B cell (primary cell): ENCODE data around the gene BBX. TPM values are rescaled to one million over a fixed set of nuclear protein-coding genes. Genes with fewer than 3 reads are reported as not detected.

Source experiments
- ATAC-seq: fragments of 200-7000 bp; cut with Tn5 transposase; one replicate; pipeline ENCODE4 v1.10.0; 2021; ENCODE audit warnings: low read depth, mild to moderate bottlenecking, moderate number of reproducible peaks, moderate library complexity
- CTCF ChIA-PET: fragments of 350-600 bp; sonication (Branson Sonifier 250); formaldehyde crosslinking; loops from one replicate; lab custom pipeline; 2021; ENCODE audit warnings: antibody characterized with exemption, inconsistent platforms; lab: Charles Lee
- POLR2A ChIA-PET: fragments of 350-600 bp; sonication (Branson Sonifier 250); formaldehyde crosslinking; loops from one replicate; lab custom pipeline; 2021; ENCODE audit warnings: antibody characterized with exemption; lab: Charles Lee
- DNase-seq: peaks from one replicate; pipeline ENCODE4 v3.0.0; 2013
- H2AFZ ChIP-seq: 2 replicates; pipeline ENCODE4 v1.6.1; 2012; ENCODE audit warnings: mild to moderate bottlenecking, low read depth, low read length; ENCODE audit not compliant: insufficient read depth, poor library complexity, severe bottlenecking
- H3K27ac ChIP-seq, 2 donors: 1 replicate in 1 of 2; 2 replicates in 1 of 2; pipeline ENCODE4 v1.5.1; 2012 to 2013; ENCODE audit warnings: low read length in 2 of 2, mild to moderate bottlenecking in 2 of 2, moderate library complexity in 1 of 2
- H3K27me3 ChIP-seq, 4 experiments: fragments of 200-600 bp in 1 of 4; sonication (generic) in 1 of 4; replicated peaks in 1 of 4; 1 replicate in 2 of 4; 2 replicates in 2 of 4; pipeline versions ENCODE4 v1.6.1 to v1.7.0; 2013 to 2016; ENCODE audit warnings: low read length in 3 of 4, mild to moderate bottlenecking in 2 of 4, mixed read lengths in 1 of 4, moderate library complexity in 1 of 4; ENCODE audit not compliant: insufficient read depth in 4 of 4, control insufficient read depth in 3 of 4; ENCODE audit errors: control extremely low read depth in 1 of 4
- H3K36me3 ChIP-seq, 2 experiments: replicated peaks in 1 of 2; 1 replicate in 1 of 2; 2 replicates in 1 of 2; pipeline versions ENCODE4 v1.6.1 to v1.7.1; 2013; ENCODE audit warnings: low read length in 1 of 2; ENCODE audit not compliant: insufficient read depth in 2 of 2, control insufficient read depth in 1 of 2; ENCODE audit errors: control extremely low read depth in 1 of 2, extremely low read depth in 1 of 2
- H3K4me1 ChIP-seq, 2 donors: fragments of 200-600 bp in 1 of 2; sonication (generic) in 1 of 2; 1 replicate in 1 of 2; 2 replicates in 1 of 2; pipeline versions ENCODE4 v1.5.1 to v1.6.1; 2013 to 2017; ENCODE audit warnings: low read length in 2 of 2; ENCODE audit not compliant: control insufficient read depth in 2 of 2, insufficient read depth in 2 of 2
- H3K4me2 ChIP-seq: replicated peaks from 2 replicates; pipeline ENCODE3; 2012; ENCODE audit warnings: mild to moderate bottlenecking, low read depth, low read length; ENCODE audit not compliant: poor library complexity, severe bottlenecking
- H3K4me3 ChIP-seq, 5 experiments: fragments of 200-600 bp in 1 of 5; sonication (generic) in 1 of 5; 1 replicate in 3 of 5; 2 replicates in 2 of 5; pipeline versions ENCODE4 v1.5.1 to v1.7.0; 2011 to 2016; ENCODE audit warnings: low read length in 4 of 5, mild to moderate bottlenecking in 4 of 5, low read depth in 2 of 5, control low read depth in 1 of 5, moderate library complexity in 1 of 5; ENCODE audit not compliant: insufficient read depth in 1 of 5; ENCODE audit errors: control extremely low read depth in 1 of 5, extremely low read depth in 1 of 5
- H3K79me2 ChIP-seq: fragments of 200-600 bp; sonication (generic); one replicate; pipeline ENCODE4 v1.6.0; 2016; ENCODE audit warnings: low read length; ENCODE audit not compliant: control insufficient read depth, insufficient read depth
- H3K9ac ChIP-seq: fragments of 200-600 bp; sonication (generic); 2 replicates; pipeline ENCODE4 v1.6.1; 2017; ENCODE audit warnings: mild to moderate bottlenecking, low read length, moderate library complexity
- H3K9me3 ChIP-seq, 3 donors: one replicate each; pipeline versions ENCODE4 v1.6.1 to v1.7.1; 2013; ENCODE audit warnings: low read length in 2 of 3; ENCODE audit not compliant: control insufficient read depth in 2 of 3, insufficient read depth in 1 of 3; ENCODE audit errors: control extremely low read depth in 1 of 3
- H4K20me1 ChIP-seq: 2 replicates; pipeline ENCODE4 v1.6.0; 2012; ENCODE audit warnings: mild to moderate bottlenecking, low read length; ENCODE audit not compliant: insufficient read depth, control insufficient read depth, poor library complexity, severe bottlenecking
- H3K27ac Mint-ChIP-seq: one replicate; pipeline ENCODE4 v1.8.0; 2021; ENCODE audit warnings: mixed read lengths
- H3K27me3 Mint-ChIP-seq: one replicate; pipeline ENCODE4 v1.8.0; 2021; ENCODE audit warnings: mixed read lengths
- H3K4me1 Mint-ChIP-seq: one replicate; pipeline ENCODE4 v1.8.0; 2021; ENCODE audit warnings: mixed read lengths
- H3K4me3 Mint-ChIP-seq: one replicate; pipeline ENCODE4 v1.8.0; 2021; ENCODE audit warnings: mixed read lengths
- H3K9me3 Mint-ChIP-seq: one replicate; pipeline ENCODE4 v1.8.0; 2022; ENCODE audit warnings: mixed read lengths; ENCODE audit not compliant: insufficient read depth
- CTCF ChIP-seq: fragments of 200-600 bp; IDR thresholded peaks from one replicate; pipeline ENCODE4 v1.8.0; 2022; ENCODE audit warnings: antibody characterized with exemption, mild to moderate bottlenecking
- EZH2 ChIP-seq: IDR thresholded peaks from 2 replicates; pipeline ENCODE4 v1.6.1; 2012; ENCODE audit warnings: borderline replicate concordance, low read depth, mild to moderate bottlenecking, moderate library complexity, low read length; ENCODE audit not compliant: insufficient read depth, poor library complexity, severe bottlenecking
- whole genome bisulfite sequencing: methylation state at CpG from one replicate; pipeline ENCODE4 v1.1.5; 2013; ENCODE audit warnings: missing lambda C conversion rate; ENCODE audit not compliant: insufficient coverage; 5-methylcytosine and 5-hydroxymethylcytosine counted together
- intact Hi-C: fragments of 100-400 bp; cut with micrococcal nuclease; formaldehyde crosslinking; loops from one replicate; pipeline ENCODE4 v1.10.0; 2022
- polyA plus RNA-seq: library from polyadenylated mRNA; depleted of rRNA; stranded (reverse); fragments of >200 nt; gene quantifications from 2 replicates; pipeline ENCODE4 v1.2.3, GENCODE V29; 2012
- total RNA-seq, 2 donors: library from RNA; stranded (reverse); fragments of 120-200 nt in 1 of 2; gene quantifications; 1 replicate in 1 of 2; 2 replicates in 1 of 2; pipeline versions ENCODE4 v1.2.3 to v1.2.4, GENCODE V29; 2013 to 2022

BBX gene
- total and polyA plus RNA-seq, 2 donors (not counting 1 experiment from before 2014, with no cell fraction given) = 27.8 to 133 TPM

- DNase-seq (no peak), ATAC-seq (no peak)
- H3K9me3 ChIP-seq = no peaks in the 10 kb centered on the region
- ChIA-PET CTCF (interaction anchor here (0.6 to 0.8 kb wide), 2 partner anchors 21 to 22 kb away, joined by 3 read pairs; no protein-coding TSS in a partner anchor), POLR2A (no interaction called here)
- Mint-ChIP-seq H3K4me1 (peaks cover 26% of the 10 kb centered on the region), H3K27ac (no peak overlapping the region), H3K27me3 (no peaks in the 10 kb centered on the region), H3K9me3 (no peaks in the 10 kb centered on the region), H3K4me3 (no peak overlapping the region)
- no peak overlapping the region for H3K27ac ChIP-seq
- H4K20me1 ChIP-seq = no peaks in the 10 kb centered on the region
- no peak overlapping the region for H3K4me2 ChIP-seq
- WGBS = 90% methylated on average over 2 of the region's 3 CpGs
- H3K27me3 ChIP-seq = no peaks in the 10 kb centered on the region
- no peaks in the 10 kb centered on the region for H3K79me2 ChIP-seq
- TF ChIP-seq CTCF = no peak
- TF ChIP-seq EZH2 = no peak
- H3K9ac ChIP-seq = no peak overlapping the region
- intact Hi-C loops = no loop called here
- peaks cover 6 to 67% of the 10 kb centered on the region in 2 experiments for H3K36me3 ChIP-seq
- no peak overlapping the region for H3K4me3 ChIP-seq
- no peak overlapping the region for H2AFZ ChIP-seq
- peaks cover 11 to 16% of the 10 kb centered on the region in 2 donors for H3K4me1 ChIP-seq
Measured at GRCh38 chr3:107798381-107798780, 275.6 kb downstream of the BBX start.

- no peak overlapping the region for H3K9ac ChIP-seq
- H4K20me1 ChIP-seq = no peaks in the 10 kb centered on the region
- peaks cover 3 to 7% of the 10 kb centered on the region in 2 donors for H3K4me1 ChIP-seq
- peaks cover 11 to 80% of the 10 kb centered on the region in 2 experiments for H3K36me3 ChIP-seq
- H3K27ac ChIP-seq = no peak overlapping the region
- no peaks in the 10 kb centered on the region for H3K27me3 ChIP-seq
- ATAC-seq = no peak
- Mint-ChIP-seq H3K4me1 (peaks cover 15% of the 10 kb centered on the region), H3K9me3 (no peaks in the 10 kb centered on the region), H3K27me3 (no peaks in the 10 kb centered on the region), H3K4me3 (no peak overlapping the region), H3K27ac (no peak overlapping the region)
- no peaks in the 10 kb centered on the region for H3K9me3 ChIP-seq
- no peak for DNase-seq
- no peak overlapping the region for H3K4me2 ChIP-seq
- TF ChIP-seq EZH2 (no peak), CTCF (no peak)
- intact Hi-C loops = no loop called here
- H3K4me3 ChIP-seq = no peak overlapping the region
- H3K79me2 ChIP-seq = no peaks in the 10 kb centered on the region
- 100% methylated on average over 2 of the region's 2 CpGs for WGBS
- ChIA-PET CTCF (interaction anchor here (0.9 kb wide), 1 partner anchor 45 kb away, joined by 3 read pairs; no protein-coding TSS in a partner anchor), POLR2A (no interaction called here)
- H2AFZ ChIP-seq = no peak overlapping the region
Measured at GRCh38 chr3:107800710-107801109, 277.9 kb downstream of the BBX start.
